ENCODE measurements around the gene CDYL2. TPM values are rescaled to one million over a fixed set of nuclear protein-coding genes. Genes with fewer than 3 reads are reported as not detected.

Gene CDYL2
- total and polyA plus RNA-seq, 8 donors, result 4.6 to 16.0 (median 5.7) TPM

DNA sequence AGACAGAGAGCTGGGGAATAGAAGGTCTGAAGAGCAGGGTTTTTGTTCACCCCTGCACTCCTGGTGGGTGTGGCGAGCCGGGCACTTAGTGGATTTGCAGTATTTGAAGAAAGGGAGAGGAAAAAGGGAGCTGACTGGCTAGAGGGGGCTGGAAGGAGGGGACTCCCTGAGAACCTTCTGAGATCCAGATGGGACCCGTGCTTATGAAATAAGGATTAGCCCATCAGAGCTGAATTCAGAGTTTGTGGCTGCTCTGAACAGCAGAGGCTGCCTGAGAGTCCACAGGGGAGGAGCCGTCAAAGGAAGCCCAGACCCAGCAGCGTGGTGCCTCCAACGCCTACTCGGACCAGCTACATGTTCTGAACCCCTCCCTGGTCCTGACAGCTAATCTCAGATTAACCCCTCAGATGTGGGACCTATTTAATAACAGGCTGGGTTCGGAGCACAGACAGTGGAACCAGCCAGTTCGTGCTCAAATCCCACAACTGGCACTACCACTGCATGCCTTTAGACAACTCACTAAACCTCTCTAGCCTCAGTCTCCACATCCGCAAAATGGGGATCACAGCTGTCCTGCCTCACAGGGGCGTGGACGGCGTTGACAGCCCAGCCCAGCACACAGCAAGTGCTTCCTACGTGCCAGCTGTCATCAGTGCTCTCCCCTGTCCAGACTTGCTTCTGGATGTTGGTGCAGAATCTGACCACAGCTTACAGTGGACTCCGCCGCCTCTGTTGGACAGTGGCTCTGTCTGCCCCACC, 193.0 kb downstream of the CDYL2 start:
- DNase-seq, result no peak
- no peak overlapping the region for H3K4me3 ChIP-seq
- H3K27me3 ChIP-seq, result no peaks in the 10 kb centered on the region
- ATAC-seq, result no peak
- no peak overlapping the region for H3K27ac ChIP-seq
- peaks cover 0 to 39% of the 10 kb centered on the region in 2 donors for H3K36me3 ChIP-seq
- no peak for TF ChIP-seq CTCF (IDR thresholded peaks at IDR 0.05)
- peaks cover 0 to 11% of the 10 kb centered on the region in 2 donors for H3K9me3 ChIP-seq
- intact Hi-C loops (cut with DNase I), result no loop called here
- H3K4me1 ChIP-seq, result no peaks in the 10 kb centered on the region

DNA sequence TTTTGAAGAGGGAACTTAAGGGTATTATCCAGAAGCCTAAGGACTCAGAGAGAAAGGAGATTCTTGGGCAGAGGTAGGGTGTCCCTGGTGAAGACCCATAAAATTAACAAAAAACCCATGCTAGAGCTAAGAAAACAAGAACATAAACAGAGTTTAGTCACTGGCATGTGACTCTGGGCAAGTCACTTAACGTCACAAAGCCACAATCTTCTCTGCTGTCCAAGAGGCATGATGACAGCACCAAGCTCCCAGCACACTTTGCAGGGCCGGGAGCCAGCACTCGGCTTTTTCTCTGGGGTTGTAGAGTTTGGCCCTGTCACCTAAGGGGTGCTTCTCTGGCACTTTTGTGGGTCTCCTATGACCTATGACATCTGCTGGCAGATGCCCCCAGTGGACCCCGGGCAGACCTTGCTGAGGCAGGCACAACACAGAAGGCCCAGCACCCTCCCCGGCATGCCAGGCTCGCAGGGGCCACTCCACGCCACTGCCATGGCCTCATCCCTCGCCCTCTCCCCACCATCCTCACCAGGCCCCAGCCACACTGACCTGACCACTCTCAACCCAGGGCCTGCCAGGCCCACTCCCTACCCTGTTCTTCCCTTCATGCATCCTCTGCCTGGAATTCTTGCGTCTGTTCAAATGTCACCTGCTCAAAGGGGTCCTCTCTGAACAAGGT, 193.8 kb downstream of the CDYL2 start:
- DNase-seq (no peak), ATAC-seq (no peak)
- no peak for TF ChIP-seq CTCF (IDR thresholded peaks at IDR 0.05)

GRCh38 chr16:80608946-80609345, 195.5 kb downstream of the CDYL2 start:
- Histone ChIP-seq H3K27me3 (no peaks in the 10 kb centered on the region), H3K36me3 (peaks cover 0 to 53% of the 10 kb centered on the region in 2 donors), H3K27ac (no peak overlapping the region), H3K9me3 (no peaks in the 10 kb centered on the region), H3K4me3 (no peak overlapping the region), H3K4me1 (no peaks in the 10 kb centered on the region)
- DNase-seq (no peak), ATAC-seq (no peak)
- TF ChIP-seq CTCF (IDR thresholded peaks at IDR 0.05), result no peak
- intact Hi-C loops (cut with DNase I), result no loop called here

More for the DNA sequence above, 193.8 kb downstream of the CDYL2 start:
- no peaks in the 10 kb centered on the region for H3K27me3 ChIP-seq
- peaks cover 0 to 11% of the 10 kb centered on the region in 2 donors for H3K9me3 ChIP-seq
- no peaks in the 10 kb centered on the region for H3K4me1 ChIP-seq
- no peak overlapping the region for H3K27ac ChIP-seq
- intact Hi-C loops (cut with DNase I), result no loop called here
- no peak overlapping the region for H3K4me3 ChIP-seq
- H3K36me3 ChIP-seq, result peaks cover 0 to 46% of the 10 kb centered on the region in 2 donors

DNA sequence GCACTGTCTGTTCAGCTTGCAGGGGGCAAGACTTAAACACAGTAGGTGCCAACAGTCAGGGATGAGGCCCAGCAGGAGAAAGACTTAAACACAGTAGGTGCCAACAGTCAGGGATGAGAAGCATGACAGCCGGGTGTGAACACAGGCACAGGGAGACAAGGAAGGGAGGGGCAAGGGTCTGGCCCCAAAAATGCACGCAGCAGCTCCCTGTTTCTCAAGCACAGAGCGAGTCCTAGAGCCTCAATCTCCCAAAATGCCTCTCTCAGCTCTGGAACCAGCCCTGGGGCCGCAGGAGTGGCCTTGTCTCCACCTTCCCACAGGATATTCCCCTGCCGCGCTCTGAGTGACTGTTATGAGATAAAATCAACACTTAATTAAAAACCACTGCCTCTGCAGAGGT, 197.2 kb downstream of the CDYL2 start:
- no peaks in the 10 kb centered on the region for H3K27me3 ChIP-seq
- DNase-seq (no peak), ATAC-seq (no peak)
- TF ChIP-seq CTCF (IDR thresholded peaks at IDR 0.05), result no peak
- no peak overlapping the region for H3K27ac ChIP-seq
- H3K36me3 ChIP-seq, result peaks cover 0 to 51% of the 10 kb centered on the region in 2 donors
- H3K4me3 ChIP-seq, result no peak overlapping the region
- intact Hi-C loops (cut with DNase I), result no loop called here
- no peaks in the 10 kb centered on the region for H3K9me3 ChIP-seq
- no peaks in the 10 kb centered on the region for H3K4me1 ChIP-seq

GRCh38 chr16:80606221-80606766, 198.1 kb downstream of the CDYL2 start:
- intact Hi-C loops (cut with DNase I), result no loop called here
- DNase-seq (no peak), ATAC-seq (no peak)
- Histone ChIP-seq H3K27ac (no peak overlapping the region), H3K27me3 (no peaks in the 10 kb centered on the region), H3K4me3 (no peak overlapping the region), H3K9me3 (no peaks in the 10 kb centered on the region), H3K36me3 (peaks cover 0 to 42% of the 10 kb centered on the region in 2 donors), H3K4me1 (no peaks in the 10 kb centered on the region)
- TF ChIP-seq CTCF (IDR thresholded peaks at IDR 0.05), result no peak
